ENCODE data around the gene PFKL. TPM values are rescaled to one million over a fixed set of nuclear protein-coding genes. Genes with fewer than 3 reads are reported as not detected.

Gene PFKL
- total RNA-seq, 1 donor from 2014 or later = 106 TPM

GRCh38 chr21:44329086-44329889 is 29.4 kb downstream of the PFKL start:
- ATAC-seq = no peak
- no peaks in the 10 kb centered on the region for H3K9me3 ChIP-seq
- H3K27me3 ChIP-seq (ENCODE audit: low read depth) = no peaks in the 10 kb centered on the region
- H3K4me1 ChIP-seq = no peaks in the 10 kb centered on the region
- no peak overlapping the region for H3K4me3 ChIP-seq
- intact Hi-C loops (cut with DNase I) = no loop called here
- no peak for DNase-seq
- TF ChIP-seq CTCF (IDR thresholded peaks at IDR 0.05) = no peak
- peaks cover 59% of the 10 kb centered on the region for H3K36me3 ChIP-seq
- no peak overlapping the region for H3K27ac ChIP-seq

- no peaks in the 10 kb centered on the region for H3K4me1 ChIP-seq
- DNase-seq (no peak), ATAC-seq (no peak)
- no peak overlapping the region for H3K27ac ChIP-seq
- intact Hi-C loops (cut with DNase I) = no loop called here
- TF ChIP-seq CTCF (IDR thresholded peaks at IDR 0.05) = no peak
- no peaks in the 10 kb centered on the region for H3K27me3 ChIP-seq (ENCODE audit: low read depth)
- H3K9me3 ChIP-seq = no peaks in the 10 kb centered on the region
- peaks cover 55% of the 10 kb centered on the region for H3K36me3 ChIP-seq
- H3K4me3 ChIP-seq = no peak overlapping the region
Observed at GRCh38 chr21:44329971-44330681, 30.3 kb downstream of the PFKL start.

- Histone ChIP-seq H3K36me3 (peaks cover 55% of the 10 kb centered on the region), H3K4me3 (no peak overlapping the region), H3K27me3 (ENCODE audit: low read depth) (no peaks in the 10 kb centered on the region), H3K9me3 (no peaks in the 10 kb centered on the region), H3K27ac (no peak overlapping the region), H3K4me1 (no peaks in the 10 kb centered on the region)
- ATAC-seq = no peak
- TF ChIP-seq CTCF (IDR thresholded peaks at IDR 0.05) = no peak
- intact Hi-C loops (cut with DNase I) = no loop called here
- DNase-seq = no peak
Observed at GRCh38 chr21:44330698-44331097, 30.8 kb downstream of the PFKL start.

GRCh38 chr21:44331209-44331608 is 31.4 kb downstream of the PFKL start:
- H3K4me3 ChIP-seq = no peak overlapping the region
- no peaks in the 10 kb centered on the region for H3K9me3 ChIP-seq
- intact Hi-C loops (cut with DNase I) = no loop called here
- no peak for DNase-seq
- no peak overlapping the region for H3K27ac ChIP-seq
- peaks cover 50% of the 10 kb centered on the region for H3K36me3 ChIP-seq
- H3K4me1 ChIP-seq = no peaks in the 10 kb centered on the region
- no peak for ATAC-seq
- no peak for TF ChIP-seq CTCF (IDR thresholded peaks at IDR 0.05)
- H3K27me3 ChIP-seq (ENCODE audit: low read depth) = no peaks in the 10 kb centered on the region

GRCh38 chr21:44331650-44332307 is 31.9 kb downstream of the PFKL start:
- H3K4me3 ChIP-seq = no peak overlapping the region
- H3K4me1 ChIP-seq = no peaks in the 10 kb centered on the region
- DNase-seq (no peak), ATAC-seq (no peak)
- intact Hi-C loops (cut with DNase I) = no loop called here
- H3K36me3 ChIP-seq = peaks cover 48% of the 10 kb centered on the region
- no peaks in the 10 kb centered on the region for H3K9me3 ChIP-seq
- no peak for TF ChIP-seq CTCF (IDR thresholded peaks at IDR 0.05)
- H3K27me3 ChIP-seq (ENCODE audit: low read depth) = no peaks in the 10 kb centered on the region
- no peak overlapping the region for H3K27ac ChIP-seq
